GM12878 (cell line): Measurements from ENCODE around the gene HEPHL1.

Experiments used
- EP300 ChIP-seq, 2 experiments: fragments of 150-350 bp in 1 of 2; IDR thresholded peaks; 2 replicates each; pipeline ENCODE4 v1.6.1; 2011 to 2012; ENCODE audit warnings: low read depth in 2 of 2, low read length in 2 of 2, borderline replicate concordance in 1 of 2, improper control_type of control experiment in 1 of 2, inconsistent platforms in 1 of 2; ENCODE audit not compliant: control insufficient read depth in 1 of 2
- ETV6 ChIP-seq, 2 experiments: fragments of 450-650 bp in 1 of 2; IDR thresholded peaks in 1 of 2; conservative IDR thresholded peaks in 1 of 2; 2 replicates each; pipeline ENCODE4 v1.6.1; 2014; ENCODE audit warnings: antibody characterized with exemption in 1 of 2, borderline replicate concordance in 1 of 2, low read depth in 1 of 2, mild to moderate bottlenecking in 1 of 2, moderate library complexity in 1 of 2
- GABPA ChIP-seq: IDR thresholded peaks from 2 replicates; pipeline ENCODE4 v1.6.1; 2014; ENCODE audit warnings: antibody characterized with exemption, low read depth, mild to moderate bottlenecking, inconsistent platforms
- JUNB ChIP-seq: IDR thresholded peaks from 2 replicates; pipeline ENCODE4 v1.6.1; 2016; ENCODE audit warnings: antibody characterized with exemption, mild to moderate bottlenecking
- NR2C1 ChIP-seq: fragments of 450-650 bp; IDR thresholded peaks from 2 replicates; pipeline ENCODE4 v1.6.1; 2017; ENCODE audit warnings: antibody characterized with exemption, mild to moderate bottlenecking, moderate library complexity
- POLR2A ChIP-seq: IDR thresholded peaks from 2 replicates; pipeline ENCODE4 v1.6.1; 2011; ENCODE audit warnings: low read depth, mild to moderate bottlenecking, low read length
- TF ChIP-seq, protein P1 (sequence below), 3 experiments: IDR thresholded peaks in 2 of 3; conservative IDR thresholded peaks in 1 of 3; 2 replicates each; pipeline ENCODE4 v1.5.1; 2011; ENCODE audit warnings: low read depth in 3 of 3, low read length in 3 of 3, mild to moderate bottlenecking in 3 of 3, control low read depth in 2 of 3, moderate library complexity in 2 of 3, inconsistent platforms in 1 of 3, mixed read lengths in 1 of 3; ENCODE audit not compliant: control insufficient read depth in 2 of 3, insufficient read depth in 1 of 3; ENCODE audit errors: extremely low read depth in 1 of 3

DNA sequence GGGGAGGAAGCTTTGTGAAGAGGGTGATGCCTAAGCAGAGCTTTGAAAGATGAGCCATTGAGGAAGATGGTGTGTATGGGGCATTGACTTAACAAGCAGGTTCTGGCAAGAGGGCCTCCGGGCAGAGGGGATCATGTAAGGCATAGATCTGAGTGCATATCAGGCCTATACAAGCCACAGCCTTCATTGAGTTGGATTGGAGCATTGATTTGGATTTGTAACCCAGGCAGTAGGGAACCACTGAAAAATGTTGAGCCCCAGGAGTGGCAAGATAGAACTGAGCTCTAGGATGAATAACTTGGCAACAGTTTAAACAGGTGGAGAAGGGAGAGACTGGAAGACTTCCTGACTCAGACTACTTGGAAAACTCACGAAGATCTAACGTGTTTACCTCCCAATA, 128.9 kb downstream of the HEPHL1 start:
- TF ChIP-seq, protein P1, sequence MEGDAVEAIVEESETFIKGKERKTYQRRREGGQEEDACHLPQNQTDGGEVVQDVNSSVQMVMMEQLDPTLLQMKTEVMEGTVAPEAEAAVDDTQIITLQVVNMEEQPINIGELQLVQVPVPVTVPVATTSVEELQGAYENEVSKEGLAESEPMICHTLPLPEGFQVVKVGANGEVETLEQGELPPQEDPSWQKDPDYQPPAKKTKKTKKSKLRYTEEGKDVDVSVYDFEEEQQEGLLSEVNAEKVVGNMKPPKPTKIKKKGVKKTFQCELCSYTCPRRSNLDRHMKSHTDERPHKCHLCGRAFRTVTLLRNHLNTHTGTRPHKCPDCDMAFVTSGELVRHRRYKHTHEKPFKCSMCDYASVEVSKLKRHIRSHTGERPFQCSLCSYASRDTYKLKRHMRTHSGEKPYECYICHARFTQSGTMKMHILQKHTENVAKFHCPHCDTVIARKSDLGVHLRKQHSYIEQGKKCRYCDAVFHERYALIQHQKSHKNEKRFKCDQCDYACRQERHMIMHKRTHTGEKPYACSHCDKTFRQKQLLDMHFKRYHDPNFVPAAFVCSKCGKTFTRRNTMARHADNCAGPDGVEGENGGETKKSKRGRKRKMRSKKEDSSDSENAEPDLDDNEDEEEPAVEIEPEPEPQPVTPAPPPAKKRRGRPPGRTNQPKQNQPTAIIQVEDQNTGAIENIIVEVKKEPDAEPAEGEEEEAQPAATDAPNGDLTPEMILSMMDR (IDR thresholded peaks at IDR 0.05 in 2 of 3, conservative IDR thresholded peaks at IDR 0.05 in 1 of 3; ENCODE audit: control insufficient read depth in 2 of 3, extremely low read depth in 1 of 3, insufficient read depth in 1 of 3, low read depth in 3 of 3, low read length in 3 of 3), result no peak
- no peak for TF ChIP-seq JUNB
- no peak for TF ChIP-seq GABPA
- TF ChIP-seq ETV6 (conservative IDR thresholded peaks at IDR 0.05 in 1 of 2, IDR thresholded peaks at IDR 0.05 in 1 of 2; ENCODE audit: borderline replicate concordance in 1 of 2, low read depth in 1 of 2), result no peak
- TF ChIP-seq POLR2A, result no peak
- no peak for TF ChIP-seq EP300 (IDR thresholded peaks at IDR 0.05; ENCODE audit: borderline replicate concordance in 1 of 2, control insufficient read depth in 1 of 2, low read depth in 2 of 2, low read length in 2 of 2)
- no peak for TF ChIP-seq NR2C1
